Osteoblast (primary cell): Measurements from ENCODE around the gene ARMC5. TPM values are rescaled to one million over a fixed set of nuclear protein-coding genes. Genes with fewer than 3 reads are reported as not detected.
"Not testable (repeated sequence)": the region's sequence is repeated elsewhere in the genome, so short reads cannot be mapped to it uniquely, and the experiment has no call there.

Experiments used
- DNase-seq: peaks from one replicate; pipeline ENCODE4 v3.0.0; 2011; ENCODE audit warnings: low spot score, mixed read lengths; ENCODE audit not compliant: insufficient read length; ENCODE audit errors: missing footprints
- H2AFZ ChIP-seq: 2 replicates; pipeline ENCODE4 v1.6.0; 2011; ENCODE audit warnings: mild to moderate bottlenecking, low read length
- H3K27ac ChIP-seq: 2 replicates; pipeline ENCODE4 v1.5.1; 2011; ENCODE audit warnings: mild to moderate bottlenecking, low read depth, low read length, moderate library complexity
- H3K27me3 ChIP-seq: 2 replicates; pipeline ENCODE4 v1.6.0; 2012; ENCODE audit warnings: mild to moderate bottlenecking, control low read depth, inconsistent platforms, low read length, moderate library complexity; ENCODE audit not compliant: insufficient read depth
- H3K36me3 ChIP-seq: 2 replicates; pipeline ENCODE4 v1.5.1; 2011; ENCODE audit warnings: mild to moderate bottlenecking, low read length, control low read depth, moderate library complexity; ENCODE audit not compliant: insufficient read depth
- H3K4me1 ChIP-seq: 2 replicates; pipeline ENCODE4 v1.5.1; 2011; ENCODE audit warnings: mild to moderate bottlenecking, low read length, control low read depth, moderate library complexity; ENCODE audit not compliant: insufficient read depth
- H3K4me2 ChIP-seq: 2 replicates; pipeline ENCODE4 v1.6.0; 2011; ENCODE audit warnings: mild to moderate bottlenecking, low read length; ENCODE audit not compliant: insufficient read depth
- H3K4me3 ChIP-seq: fragments of 200-600 bp; sonication (generic); 3 replicates; pipeline ENCODE4 v1.5.1; 2012; ENCODE audit warnings: mild to moderate bottlenecking, low read length, inconsistent platforms; ENCODE audit not compliant: insufficient read depth
- H3K79me2 ChIP-seq: 2 replicates; pipeline ENCODE4 v1.6.0; 2012; ENCODE audit warnings: mild to moderate bottlenecking, low read length, control low read depth, inconsistent platforms; ENCODE audit not compliant: insufficient read depth
- H3K9me3 ChIP-seq: 2 replicates; pipeline ENCODE4 v1.5.1; 2011; ENCODE audit warnings: low read depth, low read length, control low read depth
- H4K20me1 ChIP-seq: 2 replicates; pipeline ENCODE4 v1.6.0; 2012; ENCODE audit warnings: mild to moderate bottlenecking, low read length, control low read depth; ENCODE audit not compliant: insufficient read depth
- total RNA-seq: library from RNA; depleted of rRNA; stranded (reverse); fragments of >200 nt; gene quantifications from 2 replicates; pipeline ENCODE4 v1.2.3, GENCODE V29; 2012
- TF ChIP-seq, protein P1 (sequence below): IDR thresholded peaks from 2 replicates; pipeline ENCODE4 v1.5.1; 2011; ENCODE audit warnings: mild to moderate bottlenecking, low read depth, low read length, moderate library complexity; ENCODE audit errors: extremely low read depth

The ARMC5 gene
- total RNA-seq, 1 donor = 12.7 TPM

DNA sequence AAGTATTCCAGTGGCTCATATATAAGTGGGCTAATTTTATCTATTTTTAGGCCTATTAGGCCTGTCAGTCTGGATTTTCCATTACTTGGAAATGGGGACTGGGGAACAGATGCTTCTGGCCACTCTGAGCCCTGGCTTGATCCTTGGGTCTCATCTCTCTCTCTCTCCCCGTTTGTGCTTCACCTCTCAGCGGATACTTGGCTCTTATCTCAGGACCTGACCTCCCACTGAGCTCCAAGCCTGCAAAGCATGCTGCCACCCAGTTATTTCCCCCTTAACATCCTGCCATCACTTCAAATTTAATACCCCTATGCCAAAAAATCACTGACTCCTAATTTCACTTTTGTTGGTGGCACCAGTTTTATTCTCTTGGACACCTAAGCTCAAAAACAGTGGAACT, 20.9 kb upstream of the ARMC5 start:
- H3K79me2 ChIP-seq = no peaks in the 10 kb centered on the region
- H3K4me3 ChIP-seq = no peak overlapping the region
- DNase-seq = no peak
- no peak overlapping the region for H3K4me2 ChIP-seq
- no peak overlapping the region for H2AFZ ChIP-seq
- H3K27ac ChIP-seq = no peak overlapping the region
- H4K20me1 ChIP-seq = no peaks in the 10 kb centered on the region
- no peaks in the 10 kb centered on the region for H3K4me1 ChIP-seq
- H3K36me3 ChIP-seq = no peaks in the 10 kb centered on the region
- no peaks in the 10 kb centered on the region for H3K27me3 ChIP-seq
- no peaks in the 10 kb centered on the region for H3K9me3 ChIP-seq
- TF ChIP-seq, protein P1, sequence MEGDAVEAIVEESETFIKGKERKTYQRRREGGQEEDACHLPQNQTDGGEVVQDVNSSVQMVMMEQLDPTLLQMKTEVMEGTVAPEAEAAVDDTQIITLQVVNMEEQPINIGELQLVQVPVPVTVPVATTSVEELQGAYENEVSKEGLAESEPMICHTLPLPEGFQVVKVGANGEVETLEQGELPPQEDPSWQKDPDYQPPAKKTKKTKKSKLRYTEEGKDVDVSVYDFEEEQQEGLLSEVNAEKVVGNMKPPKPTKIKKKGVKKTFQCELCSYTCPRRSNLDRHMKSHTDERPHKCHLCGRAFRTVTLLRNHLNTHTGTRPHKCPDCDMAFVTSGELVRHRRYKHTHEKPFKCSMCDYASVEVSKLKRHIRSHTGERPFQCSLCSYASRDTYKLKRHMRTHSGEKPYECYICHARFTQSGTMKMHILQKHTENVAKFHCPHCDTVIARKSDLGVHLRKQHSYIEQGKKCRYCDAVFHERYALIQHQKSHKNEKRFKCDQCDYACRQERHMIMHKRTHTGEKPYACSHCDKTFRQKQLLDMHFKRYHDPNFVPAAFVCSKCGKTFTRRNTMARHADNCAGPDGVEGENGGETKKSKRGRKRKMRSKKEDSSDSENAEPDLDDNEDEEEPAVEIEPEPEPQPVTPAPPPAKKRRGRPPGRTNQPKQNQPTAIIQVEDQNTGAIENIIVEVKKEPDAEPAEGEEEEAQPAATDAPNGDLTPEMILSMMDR = no peak

DNA sequence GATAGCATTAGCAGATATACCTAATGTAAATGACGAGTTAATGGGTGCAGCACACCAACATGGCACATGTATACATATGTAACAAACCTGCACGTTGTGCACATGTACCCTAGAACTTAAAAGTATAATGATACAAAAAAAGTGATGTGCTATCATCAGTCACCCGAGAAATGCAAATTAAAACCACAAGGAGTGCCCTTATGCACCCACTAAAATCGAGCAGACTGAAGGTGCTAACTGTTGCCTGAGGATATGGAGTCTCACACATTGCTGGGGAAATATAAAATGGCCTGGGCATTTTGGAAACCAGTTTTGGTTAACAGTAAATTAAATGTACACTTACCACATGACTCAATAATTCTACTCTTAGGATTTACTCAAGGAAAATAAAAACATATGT, 20.3 kb upstream of the ARMC5 start:
- H3K4me3 ChIP-seq, DNase-seq, H2AFZ ChIP-seq, H3K27ac ChIP-seq, H3K36me3 ChIP-seq, H4K20me1 ChIP-seq, H3K4me1 ChIP-seq, H3K27me3 ChIP-seq, H3K9me3 ChIP-seq, H3K79me2 ChIP-seq, H3K4me2 ChIP-seq: not testable (repeated sequence)

DNA sequence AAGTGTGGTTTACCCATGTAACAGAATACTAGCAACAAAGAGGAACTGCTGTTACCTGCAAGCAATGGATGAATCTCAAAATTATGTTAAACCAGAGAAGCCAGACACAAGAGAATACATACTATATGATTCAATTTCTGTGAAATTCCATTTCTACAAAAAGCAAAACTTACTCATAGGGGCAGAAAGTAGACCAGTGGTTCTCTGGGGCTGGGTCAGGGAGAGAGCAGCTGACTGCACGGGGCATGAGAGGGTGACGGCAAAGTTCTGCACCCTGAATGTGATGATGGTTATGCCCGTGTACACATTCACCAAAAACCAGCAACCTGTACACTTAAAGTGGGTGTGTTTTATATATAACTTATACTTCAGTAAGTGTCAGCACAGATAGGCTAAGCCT, 19.8 kb upstream of the ARMC5 start:
- TF ChIP-seq, protein P1 = no peak
- H3K4me1 ChIP-seq = no peaks in the 10 kb centered on the region
- no peak overlapping the region for H3K4me2 ChIP-seq
- DNase-seq = no peak
- no peaks in the 10 kb centered on the region for H3K36me3 ChIP-seq
- H3K79me2 ChIP-seq = no peaks in the 10 kb centered on the region
- H4K20me1 ChIP-seq = no peaks in the 10 kb centered on the region
- no peaks in the 10 kb centered on the region for H3K27me3 ChIP-seq
- no peak overlapping the region for H3K27ac ChIP-seq
- H3K9me3 ChIP-seq = no peaks in the 10 kb centered on the region
- H2AFZ ChIP-seq = no peak overlapping the region
- no peak overlapping the region for H3K4me3 ChIP-seq

DNA sequence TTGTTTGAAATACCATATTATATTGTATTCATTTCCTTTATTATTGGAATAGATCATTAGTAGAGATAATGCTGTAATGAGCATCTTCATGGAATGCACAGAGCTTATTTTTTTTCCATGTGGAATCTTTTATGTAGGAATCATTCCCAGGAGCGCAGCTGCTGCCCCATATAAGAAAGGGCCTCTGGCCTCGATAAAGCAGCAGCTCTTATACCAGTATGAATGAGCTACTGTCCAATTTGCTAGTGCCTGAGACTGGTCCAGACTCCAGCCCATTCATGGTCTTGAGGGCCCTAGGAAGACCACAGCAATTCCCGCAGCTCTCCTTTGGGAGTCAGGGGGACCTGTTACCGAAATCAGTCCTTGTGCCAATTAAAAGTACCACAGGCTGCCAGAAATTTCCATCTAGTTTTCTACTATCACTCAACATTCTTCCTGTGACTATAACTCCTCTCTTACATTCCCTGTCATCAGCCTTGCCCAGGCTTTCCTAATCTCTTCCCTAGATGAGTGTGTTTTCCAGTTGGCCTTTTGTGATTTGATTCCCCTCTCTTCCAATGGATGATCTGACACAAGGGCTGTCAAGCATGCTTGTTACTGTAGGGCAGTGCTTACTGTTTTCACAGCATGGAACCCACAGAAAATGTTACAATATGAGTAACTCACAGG, 18.7 kb upstream of the ARMC5 start:
- H3K79me2 ChIP-seq = no peaks in the 10 kb centered on the region
- no peaks in the 10 kb centered on the region for H3K36me3 ChIP-seq
- no peaks in the 10 kb centered on the region for H3K4me1 ChIP-seq
- no peak overlapping the region for H3K27ac ChIP-seq
- DNase-seq = no peak
- H4K20me1 ChIP-seq = no peaks in the 10 kb centered on the region
- H3K27me3 ChIP-seq = no peaks in the 10 kb centered on the region
- H3K9me3 ChIP-seq = no peaks in the 10 kb centered on the region
- no peak overlapping the region for H2AFZ ChIP-seq
- TF ChIP-seq, protein P1 = no peak
- no peak overlapping the region for H3K4me3 ChIP-seq
- no peak overlapping the region for H3K4me2 ChIP-seq
